Measurements from ENCODE around the gene HTR3D. TPM values are rescaled to one million over a fixed set of nuclear protein-coding genes. Genes with fewer than 3 reads are reported as not detected.

Gene HTR3D
- total and polyA plus RNA-seq, 2 experiments from 2014 or later = not detected

DNA sequence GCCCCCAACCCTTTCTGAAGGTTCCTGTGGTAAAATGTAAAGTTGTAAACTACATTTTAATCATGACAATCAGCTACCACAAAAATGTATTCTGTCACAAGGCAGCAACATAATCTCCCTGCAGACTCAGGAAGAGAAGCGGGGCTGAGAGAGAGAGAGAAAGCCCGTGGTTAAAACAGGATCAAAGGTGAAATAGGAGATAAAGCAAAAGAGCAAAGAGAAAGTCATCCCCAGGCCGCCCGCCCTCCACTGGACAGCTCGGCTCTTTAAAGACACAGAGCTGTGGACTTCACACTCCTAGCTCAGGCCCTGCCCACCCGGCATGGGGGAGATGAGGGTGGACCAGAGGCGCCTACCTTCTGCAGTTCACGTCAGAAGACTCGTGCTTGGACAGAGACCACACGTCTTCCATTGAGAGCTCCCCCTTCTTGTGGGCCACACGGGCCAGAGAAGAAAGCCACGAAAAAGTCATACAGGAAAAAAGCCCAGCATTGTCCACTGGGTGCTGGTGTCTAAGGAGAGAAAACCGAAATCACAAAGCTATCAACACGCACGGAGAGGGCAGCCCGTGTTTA lies 43.2 kb upstream of the HTR3D start:
- Histone ChIP-seq H3K4me1 (ENCODE audit: low read depth) (no peaks in the 10 kb centered on the region), H3K36me3 (peaks cover 42% of the 10 kb centered on the region), H3K9me3 (ENCODE audit: low read depth) (no peaks in the 10 kb centered on the region), H3K27ac (no peak overlapping the region), H3K4me3 (no peak overlapping the region), H3K27me3 (no peaks in the 10 kb centered on the region)
- TF ChIP-seq, protein P1, sequence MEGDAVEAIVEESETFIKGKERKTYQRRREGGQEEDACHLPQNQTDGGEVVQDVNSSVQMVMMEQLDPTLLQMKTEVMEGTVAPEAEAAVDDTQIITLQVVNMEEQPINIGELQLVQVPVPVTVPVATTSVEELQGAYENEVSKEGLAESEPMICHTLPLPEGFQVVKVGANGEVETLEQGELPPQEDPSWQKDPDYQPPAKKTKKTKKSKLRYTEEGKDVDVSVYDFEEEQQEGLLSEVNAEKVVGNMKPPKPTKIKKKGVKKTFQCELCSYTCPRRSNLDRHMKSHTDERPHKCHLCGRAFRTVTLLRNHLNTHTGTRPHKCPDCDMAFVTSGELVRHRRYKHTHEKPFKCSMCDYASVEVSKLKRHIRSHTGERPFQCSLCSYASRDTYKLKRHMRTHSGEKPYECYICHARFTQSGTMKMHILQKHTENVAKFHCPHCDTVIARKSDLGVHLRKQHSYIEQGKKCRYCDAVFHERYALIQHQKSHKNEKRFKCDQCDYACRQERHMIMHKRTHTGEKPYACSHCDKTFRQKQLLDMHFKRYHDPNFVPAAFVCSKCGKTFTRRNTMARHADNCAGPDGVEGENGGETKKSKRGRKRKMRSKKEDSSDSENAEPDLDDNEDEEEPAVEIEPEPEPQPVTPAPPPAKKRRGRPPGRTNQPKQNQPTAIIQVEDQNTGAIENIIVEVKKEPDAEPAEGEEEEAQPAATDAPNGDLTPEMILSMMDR (IDR thresholded peaks at IDR 0.05; ENCODE audit: low read depth, low read length) = no peak
- DNase-seq (ENCODE audit: low read depth in 1 of 2, low spot score in 1 of 2) = peak in 1 of 2 donors; percentile 76

DNA sequence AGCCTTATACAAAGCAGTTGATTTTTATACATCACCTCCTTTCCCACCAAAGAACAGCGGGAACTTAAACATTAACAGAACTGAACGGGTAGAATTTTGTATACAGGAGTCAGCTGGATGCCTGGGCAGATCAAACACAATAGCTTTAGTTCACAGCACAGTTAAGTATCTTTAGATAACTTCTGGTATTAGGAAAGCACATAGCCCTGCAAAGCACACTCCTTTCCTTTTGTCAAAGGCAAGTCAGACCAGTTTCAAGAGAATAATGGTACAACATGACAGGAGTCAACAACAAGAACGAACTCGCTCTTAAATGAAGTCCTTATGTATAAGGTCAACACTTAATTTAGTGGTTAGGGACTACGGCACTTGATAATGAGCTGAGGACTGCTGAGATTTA lies 40.1 kb upstream of the HTR3D start:
- DNase-seq (ENCODE audit: low read depth in 1 of 2, low spot score in 1 of 2) = no peak
- no peak overlapping the region for H3K4me3 ChIP-seq
- H3K4me1 ChIP-seq (ENCODE audit: low read depth) = no peaks in the 10 kb centered on the region
- TF ChIP-seq, protein P1 (IDR thresholded peaks at IDR 0.05; ENCODE audit: low read depth, low read length) = no peak
- H3K27me3 ChIP-seq = no peaks in the 10 kb centered on the region
- no peaks in the 10 kb centered on the region for H3K9me3 ChIP-seq (ENCODE audit: low read depth)
- no peak overlapping the region for H3K27ac ChIP-seq
- peaks cover 20% of the 10 kb centered on the region for H3K36me3 ChIP-seq

DNA sequence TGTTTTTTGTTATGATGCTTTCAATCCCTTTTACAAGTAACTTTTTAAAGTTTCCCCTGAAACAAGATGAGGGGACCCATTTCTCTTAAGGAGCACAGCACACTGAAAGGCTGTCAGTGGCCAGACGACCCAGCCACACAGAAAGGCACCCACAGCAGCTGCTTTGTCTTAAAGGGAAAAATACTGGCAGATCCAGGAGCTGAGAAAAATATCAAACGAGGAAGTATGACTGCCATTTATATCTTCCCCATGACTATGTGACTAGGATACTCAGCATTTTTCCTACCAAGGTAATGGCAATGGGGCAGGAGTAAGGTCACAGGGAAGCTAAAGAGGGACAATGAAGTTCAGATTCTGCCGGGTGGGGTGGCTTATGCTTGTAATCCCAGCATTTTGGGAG lies 29.8 kb upstream of the HTR3D start:
- H3K9me3 ChIP-seq (ENCODE audit: low read depth) = no peaks in the 10 kb centered on the region
- no peak overlapping the region for H3K4me3 ChIP-seq
- no peak overlapping the region for H3K27ac ChIP-seq
- DNase-seq (ENCODE audit: low read depth in 1 of 2, low spot score in 1 of 2) = no peak
- H3K27me3 ChIP-seq = no peaks in the 10 kb centered on the region
- H3K36me3 ChIP-seq = peaks cover 11% of the 10 kb centered on the region
- H3K4me1 ChIP-seq (ENCODE audit: low read depth) = peaks cover 13% of the 10 kb centered on the region
- TF ChIP-seq, protein P1 (IDR thresholded peaks at IDR 0.05; ENCODE audit: low read depth, low read length) = no peak

DNA sequence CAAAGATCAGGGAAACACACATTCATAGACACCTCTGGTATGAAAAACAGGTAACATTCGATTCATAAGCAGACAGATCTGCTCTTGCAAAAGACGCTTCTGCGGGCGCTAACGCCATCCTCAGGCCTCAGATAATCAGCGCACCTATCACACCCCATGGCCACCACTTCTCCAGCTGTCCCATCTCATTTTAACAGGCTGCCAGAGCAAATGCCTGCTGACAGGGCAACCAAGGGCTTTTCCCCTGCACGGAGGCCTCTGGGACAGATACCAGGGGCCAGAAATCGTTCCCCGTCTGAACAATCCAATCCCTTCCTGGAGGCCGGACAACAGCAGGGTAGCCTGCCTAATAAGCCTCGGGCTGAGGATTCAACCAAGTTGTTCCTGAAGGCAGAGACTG lies 29.1 kb upstream of the HTR3D start:
- H3K4me3 ChIP-seq = no peak overlapping the region
- peaks cover 13% of the 10 kb centered on the region for H3K4me1 ChIP-seq (ENCODE audit: low read depth)
- H3K27ac ChIP-seq = no peak overlapping the region
- peaks cover 11% of the 10 kb centered on the region for H3K36me3 ChIP-seq
- no peak for DNase-seq (ENCODE audit: low read depth in 1 of 2, low spot score in 1 of 2)
- TF ChIP-seq, protein P1 (IDR thresholded peaks at IDR 0.05; ENCODE audit: low read depth, low read length) = no peak
- no peaks in the 10 kb centered on the region for H3K27me3 ChIP-seq
- no peaks in the 10 kb centered on the region for H3K9me3 ChIP-seq (ENCODE audit: low read depth)

DNA sequence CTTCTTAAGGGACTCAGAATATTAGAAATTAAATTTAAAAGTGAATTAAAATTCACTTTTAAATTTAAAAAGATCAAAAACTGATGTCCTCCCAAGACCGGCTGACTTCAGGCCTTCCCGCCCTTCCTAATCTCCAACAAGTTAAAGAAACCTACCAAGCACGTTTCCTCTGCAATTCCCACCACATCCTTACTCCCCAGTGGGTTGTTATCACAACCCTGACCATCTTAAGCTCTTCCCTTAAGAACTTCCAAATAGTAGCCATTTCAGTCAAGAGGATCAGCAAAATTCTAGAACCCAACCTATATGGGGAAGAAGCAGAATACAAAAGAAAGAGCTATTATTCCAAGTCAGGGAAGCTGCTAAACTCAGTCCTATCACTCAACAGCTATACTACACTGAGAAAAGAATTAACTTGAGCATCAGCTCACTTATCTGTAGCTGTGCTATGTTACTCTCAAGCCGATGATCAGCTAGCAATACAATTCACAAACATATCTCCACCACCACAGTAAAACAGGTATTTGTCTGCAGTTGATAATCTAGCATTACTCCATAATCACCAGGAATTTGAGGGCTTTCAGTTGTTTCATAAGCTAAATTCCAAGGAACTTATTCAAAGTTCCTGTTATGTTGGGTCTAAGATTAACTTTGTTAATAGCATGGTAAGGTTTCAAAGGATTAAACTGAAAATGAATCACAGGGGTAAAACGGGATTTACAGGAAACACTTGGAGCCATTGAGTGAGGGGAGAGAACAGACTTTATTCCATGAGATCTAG lies 28.2 kb upstream of the HTR3D start:
- Histone ChIP-seq H3K4me3 (no peak overlapping the region), H3K36me3 (peaks cover 10% of the 10 kb centered on the region), H3K27me3 (no peaks in the 10 kb centered on the region), H3K27ac (no peak overlapping the region), H3K4me1 (ENCODE audit: low read depth) (peaks cover 13% of the 10 kb centered on the region), H3K9me3 (ENCODE audit: low read depth) (no peaks in the 10 kb centered on the region)
- TF ChIP-seq, protein P1 (IDR thresholded peaks at IDR 0.05; ENCODE audit: low read depth, low read length) = no peak
- peak in 1 of 2 donors; percentile 71 for DNase-seq (ENCODE audit: low read depth in 1 of 2, low spot score in 1 of 2)
